NK-92 treated with Interleukin-12 subunit alpha and Interleukin-12 subunit beta, amount 100 ng/mL, for 24 hours (cell line): ENCODE results near the gene LVRN.
"Not testable (repeated sequence)": the region's sequence is repeated elsewhere in the genome, so short reads cannot be mapped to it uniquely, and the experiment has no call there.

ENCODE experiments used
- DNase-seq: peaks from one replicate; lab custom pipeline; 2025; lab: John Stamatoyannopoulos, UW

Gene LVRN

GRCh38 chr5:115962239-115962564 lies at the start of gene LVRN:
LVRN (plus strand) TSS chr5:115962475; CDS start chr5:115962618, 143 bp downstream.
- no peak for DNase-seq

- DNase-seq, result not testable (repeated sequence)
Measured at GRCh38 chr5:115913623-115914400, 48.5 kb upstream of the LVRN start.

- DNase-seq, result no peak
Measured at GRCh38 chr5:115920171-115920725, 42.0 kb upstream of the LVRN start.

- DNase-seq, result not testable (repeated sequence)
Measured at GRCh38 chr5:115928578-115929407, 33.5 kb upstream of the LVRN start.

- not testable (repeated sequence) for DNase-seq
Measured at GRCh38 chr5:115930171-115930570, 32.1 kb upstream of the LVRN start.

GRCh38 chr5:115930630-115931337 lies 31.5 kb upstream of the LVRN start:
- no peak for DNase-seq

- no peak for DNase-seq
Measured at GRCh38 chr5:115932991-115933390, 29.3 kb upstream of the LVRN start.

- DNase-seq, result no peak
Measured at GRCh38 chr5:115934388-115934974, 27.8 kb upstream of the LVRN start.

- DNase-seq, result no peak
Measured at GRCh38 chr5:115936031-115936430, 26.2 kb upstream of the LVRN start.

GRCh38 chr5:115939059-115939458 lies 23.2 kb upstream of the LVRN start:
- no peak for DNase-seq

- no peak for DNase-seq
Measured at GRCh38 chr5:115940080-115940810, 22.0 kb upstream of the LVRN start.

GRCh38 chr5:115941051-115941675 lies 21.1 kb upstream of the LVRN start:
- DNase-seq, result no peak

GRCh38 chr5:115944501-115944900 lies 17.8 kb upstream of the LVRN start:
- DNase-seq, result no peak

GRCh38 chr5:115946655-115947054 lies 15.6 kb upstream of the LVRN start:
- DNase-seq, result no peak

- DNase-seq, result no peak
Measured at GRCh38 chr5:115947260-115947659, 15.0 kb upstream of the LVRN start.

GRCh38 chr5:115948091-115948534 lies 14.2 kb upstream of the LVRN start:
- DNase-seq, result no peak

- DNase-seq, result no peak
Measured at GRCh38 chr5:115949096-115949495, 13.2 kb upstream of the LVRN start.

- DNase-seq, result no peak
Measured at GRCh38 chr5:115952588-115952987, 9.7 kb upstream of the LVRN start.

GRCh38 chr5:115954144-115954543 lies 8.1 kb upstream of the LVRN start:
- no peak for DNase-seq

GRCh38 chr5:115956957-115957356 lies 5.3 kb upstream of the LVRN start:
- DNase-seq, result no peak
